Neural crest cell (in vitro differentiated cells): ENCODE results near the gene NEK5. TPM values are rescaled to one million over a fixed set of nuclear protein-coding genes. Genes with fewer than 3 reads are reported as not detected.
"Not testable (repeated sequence)": the region's sequence is repeated elsewhere in the genome, so short reads cannot be mapped to it uniquely, and the experiment has no call there.

Experiments
- DNase-seq: peaks from one replicate; pipeline ENCODE4 v3.0.0; 2021; ENCODE audit warnings: low read depth, mixed read lengths, low spot score
- H3K27ac Mint-ChIP-seq: one replicate; pipeline ENCODE4 v1.8.0; 2021; ENCODE audit warnings: mild to moderate bottlenecking, mixed read lengths; ENCODE audit not compliant: unreplicated experiment
- H3K27me3 Mint-ChIP-seq: 2 replicates; pipeline ENCODE4 v1.8.0; 2021; ENCODE audit warnings: low read depth, mild to moderate bottlenecking, mixed read lengths
- H3K36me3 Mint-ChIP-seq: 2 replicates; pipeline ENCODE4 v1.8.0; 2021; ENCODE audit warnings: low read depth, mild to moderate bottlenecking, mixed read lengths
- H3K4me1 Mint-ChIP-seq: 2 replicates; pipeline ENCODE4 v1.8.0; 2021; ENCODE audit warnings: mixed read lengths
- H3K4me3 Mint-ChIP-seq: one replicate; pipeline ENCODE4 v1.8.0; 2021; ENCODE audit warnings: mild to moderate bottlenecking, mixed read lengths
- H3K9me3 Mint-ChIP-seq: 2 replicates; pipeline ENCODE4 v1.8.0; 2021; ENCODE audit warnings: mixed read lengths
- long read RNA-seq: library from polyadenylated mRNA; unstranded; transcript quantifications from one replicate; pipeline ENCODE4 v2.0.0, GENCODE V29; 2020
- total RNA-seq: library from RNA; stranded (reverse); gene quantifications from 2 replicates; pipeline ENCODE4 v1.2.1, GENCODE V29; 2021
- TF ChIP-seq, protein P1 (sequence below): fragments of 200-600 bp; sonication (generic); conservative IDR thresholded peaks from 2 replicates; pipeline ENCODE4 v1.5.0; 2021; ENCODE audit warnings: antibody characterized with exemption, mild to moderate bottlenecking

The NEK5 gene, protein sequence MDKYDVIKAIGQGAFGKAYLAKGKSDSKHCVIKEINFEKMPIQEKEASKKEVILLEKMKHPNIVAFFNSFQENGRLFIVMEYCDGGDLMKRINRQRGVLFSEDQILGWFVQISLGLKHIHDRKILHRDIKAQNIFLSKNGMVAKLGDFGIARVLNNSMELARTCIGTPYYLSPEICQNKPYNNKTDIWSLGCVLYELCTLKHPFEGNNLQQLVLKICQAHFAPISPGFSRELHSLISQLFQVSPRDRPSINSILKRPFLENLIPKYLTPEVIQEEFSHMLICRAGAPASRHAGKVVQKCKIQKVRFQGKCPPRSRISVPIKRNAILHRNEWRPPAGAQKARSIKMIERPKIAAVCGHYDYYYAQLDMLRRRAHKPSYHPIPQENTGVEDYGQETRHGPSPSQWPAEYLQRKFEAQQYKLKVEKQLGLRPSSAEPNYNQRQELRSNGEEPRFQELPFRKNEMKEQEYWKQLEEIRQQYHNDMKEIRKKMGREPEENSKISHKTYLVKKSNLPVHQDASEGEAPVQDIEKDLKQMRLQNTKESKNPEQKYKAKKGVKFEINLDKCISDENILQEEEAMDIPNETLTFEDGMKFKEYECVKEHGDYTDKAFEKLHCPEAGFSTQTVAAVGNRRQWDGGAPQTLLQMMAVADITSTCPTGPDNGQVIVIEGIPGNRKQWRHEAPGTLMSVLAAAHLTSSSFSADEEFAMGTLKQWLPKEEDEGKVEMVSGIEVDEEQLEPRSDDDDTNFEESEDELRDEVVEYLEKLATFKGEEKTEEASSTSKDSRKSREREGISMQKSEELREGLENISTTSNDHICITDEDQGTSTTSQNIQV
- 0.12 and 0.27 TPM in 2 replicates for total RNA-seq
- long read RNA-seq, partial matches to known transcripts: 0 of 3 reads
- long read RNA-seq, other reads (novel, unspliced or antisense): 3 of 3 reads

DNA sequence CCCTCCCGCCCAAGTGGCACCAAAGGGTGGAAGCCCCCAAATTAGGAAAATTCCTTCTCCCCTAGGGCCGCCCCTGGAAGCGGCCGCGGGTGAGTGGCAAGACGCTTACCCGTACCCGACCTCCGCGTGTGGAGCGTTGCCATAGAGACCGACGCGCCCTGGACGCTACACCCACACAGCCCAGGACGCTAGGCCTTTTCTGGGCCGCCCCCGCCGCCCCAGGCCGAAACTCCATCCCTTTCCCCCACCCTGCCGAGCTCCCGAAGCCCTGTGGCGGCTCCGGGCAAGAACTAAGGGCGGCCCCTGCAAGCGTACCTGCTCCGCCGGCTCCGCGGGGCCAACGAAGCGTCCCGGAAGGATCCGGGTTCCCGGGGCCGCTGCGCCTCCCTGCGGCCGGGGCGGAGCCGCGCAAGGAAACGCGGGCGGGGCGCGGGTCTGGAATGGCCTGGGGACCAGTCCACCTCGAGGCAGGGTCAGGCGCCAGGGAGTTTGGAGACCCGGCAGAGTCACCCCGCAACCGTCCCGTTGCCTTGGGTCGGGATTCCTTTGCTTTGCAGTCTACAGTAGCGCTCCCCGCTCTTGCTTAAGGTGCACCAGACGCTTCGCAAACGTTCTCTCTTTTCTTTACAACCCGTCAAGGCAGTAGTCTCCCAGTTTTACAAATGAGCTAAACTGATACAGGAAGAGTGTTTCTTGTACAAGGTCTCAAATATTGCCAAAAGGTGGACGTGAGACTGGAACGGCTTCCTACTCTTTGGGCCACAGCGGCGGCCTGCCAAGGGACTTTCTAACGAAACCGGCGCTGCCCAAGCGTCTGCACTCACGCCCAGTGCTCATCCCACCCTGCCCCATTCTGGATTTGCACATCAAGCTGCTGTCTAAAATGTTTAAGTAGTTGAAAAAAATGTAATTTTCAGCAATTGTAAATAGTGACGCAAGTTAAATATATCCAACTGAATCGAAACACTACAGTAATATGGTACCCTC lies at the start of gene NEK5:
NEK5 (minus strand) TSS at position 360 of the 987 bp plus-strand sequence. CDS start 1,591 bp downstream, outside the sequence.
- TF ChIP-seq, protein P1, sequence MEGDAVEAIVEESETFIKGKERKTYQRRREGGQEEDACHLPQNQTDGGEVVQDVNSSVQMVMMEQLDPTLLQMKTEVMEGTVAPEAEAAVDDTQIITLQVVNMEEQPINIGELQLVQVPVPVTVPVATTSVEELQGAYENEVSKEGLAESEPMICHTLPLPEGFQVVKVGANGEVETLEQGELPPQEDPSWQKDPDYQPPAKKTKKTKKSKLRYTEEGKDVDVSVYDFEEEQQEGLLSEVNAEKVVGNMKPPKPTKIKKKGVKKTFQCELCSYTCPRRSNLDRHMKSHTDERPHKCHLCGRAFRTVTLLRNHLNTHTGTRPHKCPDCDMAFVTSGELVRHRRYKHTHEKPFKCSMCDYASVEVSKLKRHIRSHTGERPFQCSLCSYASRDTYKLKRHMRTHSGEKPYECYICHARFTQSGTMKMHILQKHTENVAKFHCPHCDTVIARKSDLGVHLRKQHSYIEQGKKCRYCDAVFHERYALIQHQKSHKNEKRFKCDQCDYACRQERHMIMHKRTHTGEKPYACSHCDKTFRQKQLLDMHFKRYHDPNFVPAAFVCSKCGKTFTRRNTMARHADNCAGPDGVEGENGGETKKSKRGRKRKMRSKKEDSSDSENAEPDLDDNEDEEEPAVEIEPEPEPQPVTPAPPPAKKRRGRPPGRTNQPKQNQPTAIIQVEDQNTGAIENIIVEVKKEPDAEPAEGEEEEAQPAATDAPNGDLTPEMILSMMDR: peak; percentile 84
- H3K4me1 Mint-ChIP-seq: peaks cover 21% of the 10 kb centered on the region
- peak within 1 kb of the TSS; percentile 88 for H3K4me3 Mint-ChIP-seq
- peaks cover 22% of the 10 kb centered on the region for H3K36me3 Mint-ChIP-seq
- peak within 1 kb of the TSS; percentile 8 for H3K27ac Mint-ChIP-seq
- H3K9me3 Mint-ChIP-seq: no peaks in the 10 kb centered on the region
- DNase-seq: peak; percentile 68
- H3K27me3 Mint-ChIP-seq: peaks cover 2% of the 10 kb centered on the region

DNA sequence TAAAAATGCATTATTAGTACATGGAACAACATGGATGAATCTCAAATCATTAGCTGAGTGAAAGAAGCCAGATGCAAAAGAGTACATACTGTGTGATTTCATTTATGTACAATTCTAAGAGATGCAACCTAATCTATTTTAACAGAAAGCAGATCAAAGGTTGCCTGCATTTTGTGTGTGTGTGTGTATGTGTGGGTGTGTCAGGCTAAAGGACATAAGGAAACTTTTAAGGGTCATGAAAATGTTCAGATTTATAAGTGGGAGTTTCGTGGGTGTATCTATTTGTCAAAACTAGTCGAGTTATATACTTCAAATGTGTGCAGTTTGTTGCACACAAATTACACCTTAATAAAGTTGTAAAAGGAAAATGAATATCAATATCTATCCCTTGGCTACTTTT lies 48.4 kb upstream of the NEK5 start:
- DNase-seq: no peak
- Mint-ChIP-seq H3K27me3 (no peaks in the 10 kb centered on the region), H3K9me3 (no peaks in the 10 kb centered on the region), H3K4me1 (peaks cover 7% of the 10 kb centered on the region), H3K27ac (no peak overlapping the region), H3K36me3 (peaks cover 4% of the 10 kb centered on the region), H3K4me3 (no peak overlapping the region)
- TF ChIP-seq, protein P1: no peak

DNA sequence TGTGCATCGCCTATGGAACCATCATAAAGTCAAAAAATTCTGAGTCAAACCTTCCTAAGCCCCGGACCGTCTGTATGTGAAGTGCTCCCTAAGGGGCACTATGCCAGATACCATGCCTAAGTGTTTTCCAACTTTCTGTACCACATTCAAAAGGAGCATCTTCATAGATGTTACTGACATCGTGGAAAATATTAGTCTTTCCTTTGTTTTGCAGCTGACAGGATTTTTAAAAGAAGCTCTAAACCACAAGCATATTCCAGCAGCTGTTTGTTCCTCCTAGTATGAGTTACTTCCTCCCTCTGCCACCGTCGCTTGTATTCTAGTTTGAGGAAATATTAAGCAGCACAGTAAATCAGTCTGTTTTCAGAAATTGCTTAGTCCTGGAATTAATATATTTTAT lies 45.1 kb upstream of the NEK5 start:
- H3K27me3 Mint-ChIP-seq, H3K4me1 Mint-ChIP-seq, DNase-seq, H3K27ac Mint-ChIP-seq, H3K36me3 Mint-ChIP-seq, H3K9me3 Mint-ChIP-seq, H3K4me3 Mint-ChIP-seq: not testable (repeated sequence)

DNA sequence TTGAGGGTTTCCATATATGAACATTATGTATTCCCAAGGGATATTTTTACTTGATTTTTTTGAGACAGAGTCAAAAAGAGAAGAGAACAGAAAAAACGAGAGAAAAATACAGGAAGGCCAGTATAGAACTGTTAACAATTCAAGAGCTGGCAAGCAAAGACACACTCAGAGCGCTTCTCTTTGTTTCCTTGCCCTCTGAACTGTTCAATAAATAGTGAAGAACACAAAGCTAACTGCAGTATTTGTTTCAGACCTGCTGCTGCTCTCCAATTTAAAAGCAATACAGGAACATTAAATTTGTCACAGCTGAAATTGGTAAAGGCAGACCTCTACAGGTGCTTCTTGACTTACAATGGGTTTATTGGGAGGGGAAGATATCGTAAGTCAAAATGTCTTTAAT lies 44.5 kb upstream of the NEK5 start:
- H3K4me3 Mint-ChIP-seq: no peak overlapping the region

DNA sequence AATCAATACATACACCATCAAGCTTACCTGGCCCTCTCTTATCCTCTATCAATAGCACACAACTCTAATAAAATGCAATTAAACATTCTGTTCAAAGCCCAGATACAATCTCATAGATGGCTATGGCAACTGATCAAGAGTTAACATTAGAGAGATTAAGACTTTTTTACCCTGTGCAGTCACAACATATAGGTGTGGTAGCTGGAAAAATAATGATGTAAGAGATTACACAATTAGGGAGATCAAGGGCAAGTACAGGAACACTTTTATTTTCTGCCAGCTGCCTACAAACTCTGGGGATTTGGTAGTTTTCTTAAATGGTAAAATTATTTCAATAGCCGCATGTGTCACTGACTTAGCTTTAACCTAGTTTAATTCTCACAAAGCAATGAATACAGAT lies 42.8 kb upstream of the NEK5 start:
- H3K36me3 Mint-ChIP-seq, H3K9me3 Mint-ChIP-seq, H3K4me3 Mint-ChIP-seq, H3K27ac Mint-ChIP-seq, DNase-seq, H3K4me1 Mint-ChIP-seq, H3K27me3 Mint-ChIP-seq: not testable (repeated sequence)

More for the DNA sequence above, 44.5 kb upstream of the NEK5 start:
- Mint-ChIP-seq H3K27ac (no peak overlapping the region), H3K9me3 (no peaks in the 10 kb centered on the region), H3K27me3 (no peaks in the 10 kb centered on the region), H3K4me1 (peaks cover 7% of the 10 kb centered on the region), H3K36me3 (peaks cover 4% of the 10 kb centered on the region)
- TF ChIP-seq, protein P1: no peak
- no peak for DNase-seq

DNA sequence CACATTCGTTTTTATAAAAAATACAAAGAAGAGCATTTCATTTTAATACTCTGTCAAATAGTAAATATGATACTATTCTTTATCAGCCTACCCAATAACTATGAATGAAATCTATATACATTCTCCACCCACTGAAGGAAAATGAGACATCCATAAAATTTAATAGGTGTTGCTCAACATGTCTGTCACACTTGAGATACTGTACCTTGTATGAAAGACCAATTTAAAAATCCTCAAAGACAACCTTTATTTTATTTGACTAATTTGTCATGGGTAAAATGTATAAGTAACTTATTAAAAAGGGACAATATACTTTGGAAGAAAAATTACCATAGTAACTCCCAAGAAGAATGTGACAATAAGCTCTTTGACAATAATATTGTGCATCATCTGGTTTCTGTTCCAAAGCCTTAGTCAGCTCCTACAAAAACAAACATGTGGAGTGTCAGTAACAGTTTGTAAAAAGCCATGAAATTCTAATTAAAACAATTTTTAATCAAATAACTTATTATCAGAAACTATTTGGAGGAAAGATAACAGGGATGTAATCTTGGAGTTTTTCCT lies 42.0 kb upstream of the NEK5 start:
- H3K9me3 Mint-ChIP-seq, H3K36me3 Mint-ChIP-seq, DNase-seq, H3K4me3 Mint-ChIP-seq, H3K27ac Mint-ChIP-seq, H3K4me1 Mint-ChIP-seq, H3K27me3 Mint-ChIP-seq: not testable (repeated sequence)
